Chondrocyte (in vitro differentiated cells): ENCODE measurements around the gene PXT1. TPM values are rescaled to one million over a fixed set of nuclear protein-coding genes. Genes with fewer than 3 reads are reported as not detected.
"Not testable (repeated sequence)": the region's sequence is repeated elsewhere in the genome, so short reads cannot be mapped to it uniquely, and the experiment has no call there.

Experiments used
- DNase-seq: peaks from one replicate; pipeline ENCODE4 v3.0.0; 2021; ENCODE audit warnings: mixed read lengths, low spot score
- H3K27ac Mint-ChIP-seq: one replicate; pipeline ENCODE4 v1.8.0; 2021; ENCODE audit warnings: mild to moderate bottlenecking, moderate library complexity, mixed read lengths; ENCODE audit not compliant: unreplicated experiment
- H3K27me3 Mint-ChIP-seq: 2 replicates; pipeline ENCODE4 v1.8.0; 2021; ENCODE audit warnings: low read depth, mixed read lengths
- H3K36me3 Mint-ChIP-seq: 2 replicates; pipeline ENCODE4 v1.8.0; 2021; ENCODE audit warnings: low read depth, mixed read lengths
- H3K4me1 Mint-ChIP-seq: 2 replicates; pipeline ENCODE4 v1.8.0; 2021; ENCODE audit warnings: low read depth, mild to moderate bottlenecking, mixed read lengths
- H3K4me3 Mint-ChIP-seq: one replicate; pipeline ENCODE4 v1.8.0; 2021; ENCODE audit warnings: mild to moderate bottlenecking, moderate library complexity, mixed read lengths; ENCODE audit not compliant: unreplicated experiment
- H3K9me3 Mint-ChIP-seq: 2 replicates; pipeline ENCODE4 v1.8.0; 2021; ENCODE audit warnings: low read depth, mixed read lengths
- total RNA-seq: library from RNA; stranded (reverse); gene quantifications from 3 replicates; pipeline ENCODE4 v1.2.1, GENCODE V29; 2021
- TF ChIP-seq, protein P1 (sequence below): fragments of 200-600 bp; sonication (generic); IDR thresholded peaks from 2 replicates; pipeline ENCODE4 v1.5.0; 2021; ENCODE audit warnings: antibody characterized with exemption, mild to moderate bottlenecking, moderate library complexity

The PXT1 gene
- total RNA-seq, 1 donor from 2014 or later = not detected

DNA sequence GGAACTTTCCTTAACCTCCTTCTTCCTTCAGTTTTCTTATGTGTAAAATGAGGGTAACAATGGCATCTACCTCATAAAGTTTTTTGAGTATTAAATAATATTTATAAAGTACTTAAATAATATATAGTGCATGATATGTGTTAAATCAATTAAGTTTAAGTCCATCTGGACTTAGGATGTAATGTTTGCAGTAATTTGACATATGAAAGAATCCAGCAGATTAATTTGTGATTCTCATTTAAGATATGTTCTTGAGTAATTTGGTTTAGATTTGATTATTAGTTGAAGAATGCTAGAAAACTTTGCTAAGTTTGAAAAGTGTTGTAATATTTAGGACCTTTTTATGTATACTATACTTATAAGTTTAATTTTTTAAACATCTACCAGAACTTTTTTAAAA lies 18.3 kb upstream of the PXT1 start:
- Mint-ChIP-seq H3K27ac (no peak overlapping the region), H3K4me1 (peaks cover 22% of the 10 kb centered on the region), H3K27me3 (no peaks in the 10 kb centered on the region), H3K9me3 (peaks cover 3% of the 10 kb centered on the region), H3K4me3 (no peak overlapping the region), H3K36me3 (no peaks in the 10 kb centered on the region)
- DNase-seq = no peak
- TF ChIP-seq, protein P1, sequence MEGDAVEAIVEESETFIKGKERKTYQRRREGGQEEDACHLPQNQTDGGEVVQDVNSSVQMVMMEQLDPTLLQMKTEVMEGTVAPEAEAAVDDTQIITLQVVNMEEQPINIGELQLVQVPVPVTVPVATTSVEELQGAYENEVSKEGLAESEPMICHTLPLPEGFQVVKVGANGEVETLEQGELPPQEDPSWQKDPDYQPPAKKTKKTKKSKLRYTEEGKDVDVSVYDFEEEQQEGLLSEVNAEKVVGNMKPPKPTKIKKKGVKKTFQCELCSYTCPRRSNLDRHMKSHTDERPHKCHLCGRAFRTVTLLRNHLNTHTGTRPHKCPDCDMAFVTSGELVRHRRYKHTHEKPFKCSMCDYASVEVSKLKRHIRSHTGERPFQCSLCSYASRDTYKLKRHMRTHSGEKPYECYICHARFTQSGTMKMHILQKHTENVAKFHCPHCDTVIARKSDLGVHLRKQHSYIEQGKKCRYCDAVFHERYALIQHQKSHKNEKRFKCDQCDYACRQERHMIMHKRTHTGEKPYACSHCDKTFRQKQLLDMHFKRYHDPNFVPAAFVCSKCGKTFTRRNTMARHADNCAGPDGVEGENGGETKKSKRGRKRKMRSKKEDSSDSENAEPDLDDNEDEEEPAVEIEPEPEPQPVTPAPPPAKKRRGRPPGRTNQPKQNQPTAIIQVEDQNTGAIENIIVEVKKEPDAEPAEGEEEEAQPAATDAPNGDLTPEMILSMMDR = no peak

DNA sequence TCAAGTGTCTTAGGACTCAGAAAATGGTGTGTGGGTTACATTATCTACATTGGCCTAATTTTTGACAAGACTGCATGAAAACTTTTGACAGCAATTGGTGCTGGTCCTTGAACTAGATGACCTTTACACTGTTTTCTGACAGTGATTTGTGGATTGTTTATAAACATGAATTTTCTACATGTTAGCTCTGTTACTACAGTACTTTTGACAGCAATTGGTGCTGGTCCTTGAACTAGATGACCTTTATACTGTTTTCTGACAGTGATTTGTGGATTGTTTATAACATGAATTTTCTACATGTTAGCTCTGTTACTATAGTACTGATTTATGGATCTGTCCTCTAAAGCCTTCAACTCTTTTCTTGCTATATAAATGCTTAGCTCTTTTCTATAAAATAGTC lies 16.8 kb upstream of the PXT1 start:
- DNase-seq = no peak
- H3K4me1 Mint-ChIP-seq = peaks cover 19% of the 10 kb centered on the region
- no peaks in the 10 kb centered on the region for H3K27me3 Mint-ChIP-seq
- H3K27ac Mint-ChIP-seq = no peak overlapping the region
- TF ChIP-seq, protein P1 = no peak
- peaks cover 3% of the 10 kb centered on the region for H3K9me3 Mint-ChIP-seq
- no peak overlapping the region for H3K4me3 Mint-ChIP-seq
- no peaks in the 10 kb centered on the region for H3K36me3 Mint-ChIP-seq

DNA sequence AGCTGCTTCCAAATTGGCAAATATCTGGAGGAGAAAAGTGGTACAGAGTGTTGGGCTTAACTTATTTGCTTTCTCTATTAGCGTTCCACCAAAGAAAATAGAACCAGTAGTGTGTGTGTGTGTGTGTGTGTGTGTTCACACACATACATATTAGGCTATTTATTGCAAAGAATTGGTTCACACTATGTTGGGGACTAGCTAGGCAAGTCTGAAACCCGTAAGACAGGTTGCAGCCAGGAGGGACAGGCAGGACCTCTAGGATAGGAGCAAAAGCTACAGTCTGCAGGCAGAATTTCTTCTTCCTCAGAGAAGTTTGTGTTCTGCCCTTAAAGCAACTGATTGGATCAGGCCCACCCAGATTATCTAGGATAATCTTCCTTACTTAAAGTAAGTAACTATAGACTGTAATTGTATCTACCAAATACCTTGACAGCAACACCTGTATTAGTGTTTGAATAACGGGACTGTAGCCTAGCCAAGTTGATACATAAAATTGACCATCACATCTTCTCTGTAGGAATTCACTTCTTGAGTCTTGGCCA lies 12.9 kb upstream of the PXT1 start:
- Mint-ChIP-seq H3K36me3 (no peaks in the 10 kb centered on the region), H3K4me1 (no peaks in the 10 kb centered on the region), H3K9me3 (no peaks in the 10 kb centered on the region), H3K4me3 (no peak overlapping the region), H3K27ac (no peak overlapping the region), H3K27me3 (no peaks in the 10 kb centered on the region)
- DNase-seq = no peak
- TF ChIP-seq, protein P1 = no peak

DNA sequence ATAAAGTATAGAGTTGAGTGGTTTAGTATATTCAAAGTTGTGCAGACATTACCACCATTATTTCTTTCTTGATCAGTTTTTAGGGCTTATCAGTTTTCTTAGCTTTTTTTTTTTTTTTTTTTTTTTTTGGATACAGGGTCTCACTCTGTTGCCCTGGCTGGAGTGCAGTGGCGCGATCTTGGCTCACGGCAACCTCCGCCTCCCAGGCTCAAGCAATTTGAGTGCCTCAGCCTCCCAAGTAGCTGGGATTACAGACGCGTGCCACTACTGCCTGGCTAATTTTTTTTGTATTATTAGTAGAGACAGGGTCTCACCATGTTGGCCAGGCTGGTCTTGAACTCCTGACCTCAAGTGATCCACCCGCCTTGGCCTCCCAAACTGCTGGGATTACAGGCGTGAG lies 10.2 kb upstream of the PXT1 start:
- DNase-seq, H3K9me3 Mint-ChIP-seq, H3K4me1 Mint-ChIP-seq, H3K36me3 Mint-ChIP-seq, H3K4me3 Mint-ChIP-seq, H3K27me3 Mint-ChIP-seq, H3K27ac Mint-ChIP-seq: not testable (repeated sequence)

DNA sequence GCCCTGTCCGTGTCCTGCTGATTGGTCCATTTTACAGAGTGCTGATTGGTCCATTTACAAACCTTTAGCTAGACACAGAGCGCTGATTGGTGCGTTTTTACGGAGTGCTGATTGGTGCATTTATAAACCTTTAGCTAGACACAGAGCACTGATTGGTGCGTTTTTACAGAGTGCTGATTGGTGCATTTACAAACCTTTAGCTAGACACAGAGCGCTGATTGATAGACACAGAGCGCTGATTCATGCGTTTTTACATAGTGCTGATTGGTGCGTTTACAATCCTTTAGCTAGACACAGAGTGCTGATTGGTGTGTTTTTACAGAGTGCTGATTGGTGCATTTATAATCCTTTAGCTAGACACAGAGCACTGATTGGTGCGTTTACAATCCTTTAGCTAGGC lies 6.5 kb upstream of the PXT1 start:
- peaks cover 16% of the 10 kb centered on the region for H3K4me1 Mint-ChIP-seq
- not testable (repeated sequence) for H3K27me3 Mint-ChIP-seq, H3K36me3 Mint-ChIP-seq, H3K9me3 Mint-ChIP-seq, DNase-seq, H3K4me3 Mint-ChIP-seq, H3K27ac Mint-ChIP-seq

DNA sequence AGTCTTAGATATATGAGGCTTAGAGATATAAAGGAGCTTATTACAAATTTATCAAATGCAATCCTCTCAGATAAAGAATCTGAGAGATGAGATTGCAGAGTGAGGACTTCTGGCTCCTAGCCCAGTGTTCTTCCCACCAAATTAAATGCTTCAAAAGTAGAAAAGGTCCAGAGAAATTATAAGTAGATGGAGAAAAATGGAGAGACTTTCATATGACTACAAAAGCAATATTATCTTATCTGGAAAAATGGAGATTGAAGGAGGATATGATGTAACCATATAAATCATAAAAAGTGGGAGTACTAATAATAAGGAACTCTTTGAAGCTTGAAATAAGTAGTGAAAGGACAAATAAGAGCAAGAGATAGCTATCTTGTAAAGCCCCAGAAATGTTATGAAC lies 3.0 kb upstream of the PXT1 start:
- TF ChIP-seq, protein P1 = no peak
- Mint-ChIP-seq H3K36me3 (peaks cover 5% of the 10 kb centered on the region), H3K27ac (peak overlapping the region; percentile 65), H3K4me3 (no peak overlapping the region), H3K27me3 (no peaks in the 10 kb centered on the region), H3K4me1 (peaks cover 42% of the 10 kb centered on the region), H3K9me3 (no peaks in the 10 kb centered on the region)
- no peak for DNase-seq
